ENCODE measurements around the gene CTDP1. TPM values are rescaled to one million over a fixed set of nuclear protein-coding genes. Genes with fewer than 3 reads are reported as not detected.

Gene CTDP1
- total RNA-seq, 4 donors from 2014 or later, result 18.1 to 40.5 (median 25.7) TPM

GRCh38 chr18:79685281-79685680 lies 5.7 kb downstream of the CTDP1 start:
- no peak for DNase-seq (ENCODE audit: low spot score in 2 of 2)
- TF ChIP-seq, protein P1, sequence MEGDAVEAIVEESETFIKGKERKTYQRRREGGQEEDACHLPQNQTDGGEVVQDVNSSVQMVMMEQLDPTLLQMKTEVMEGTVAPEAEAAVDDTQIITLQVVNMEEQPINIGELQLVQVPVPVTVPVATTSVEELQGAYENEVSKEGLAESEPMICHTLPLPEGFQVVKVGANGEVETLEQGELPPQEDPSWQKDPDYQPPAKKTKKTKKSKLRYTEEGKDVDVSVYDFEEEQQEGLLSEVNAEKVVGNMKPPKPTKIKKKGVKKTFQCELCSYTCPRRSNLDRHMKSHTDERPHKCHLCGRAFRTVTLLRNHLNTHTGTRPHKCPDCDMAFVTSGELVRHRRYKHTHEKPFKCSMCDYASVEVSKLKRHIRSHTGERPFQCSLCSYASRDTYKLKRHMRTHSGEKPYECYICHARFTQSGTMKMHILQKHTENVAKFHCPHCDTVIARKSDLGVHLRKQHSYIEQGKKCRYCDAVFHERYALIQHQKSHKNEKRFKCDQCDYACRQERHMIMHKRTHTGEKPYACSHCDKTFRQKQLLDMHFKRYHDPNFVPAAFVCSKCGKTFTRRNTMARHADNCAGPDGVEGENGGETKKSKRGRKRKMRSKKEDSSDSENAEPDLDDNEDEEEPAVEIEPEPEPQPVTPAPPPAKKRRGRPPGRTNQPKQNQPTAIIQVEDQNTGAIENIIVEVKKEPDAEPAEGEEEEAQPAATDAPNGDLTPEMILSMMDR (IDR thresholded peaks at IDR 0.05), result no peak
- TF ChIP-seq EP300 (IDR thresholded peaks at IDR 0.05) (no peak), POLR2A (IDR thresholded peaks at IDR 0.05) (no peak)
- peaks cover 0 to 25% (median 12%) of the 10 kb centered on the region in 4 donors for H3K4me1 ChIP-seq
- H3K9me3 ChIP-seq, result no peaks in the 10 kb centered on the region
- H3K27ac ChIP-seq, result no peak overlapping the region
- no peaks in the 10 kb centered on the region for H3K27me3 ChIP-seq
- no peaks in the 10 kb centered on the region for H3K36me3 ChIP-seq
- no peak overlapping the region for H3K4me3 ChIP-seq
- WGBS, 2 donors, result 79 to 82% methylated on average over 8 of the region's 8 CpGs

DNA sequence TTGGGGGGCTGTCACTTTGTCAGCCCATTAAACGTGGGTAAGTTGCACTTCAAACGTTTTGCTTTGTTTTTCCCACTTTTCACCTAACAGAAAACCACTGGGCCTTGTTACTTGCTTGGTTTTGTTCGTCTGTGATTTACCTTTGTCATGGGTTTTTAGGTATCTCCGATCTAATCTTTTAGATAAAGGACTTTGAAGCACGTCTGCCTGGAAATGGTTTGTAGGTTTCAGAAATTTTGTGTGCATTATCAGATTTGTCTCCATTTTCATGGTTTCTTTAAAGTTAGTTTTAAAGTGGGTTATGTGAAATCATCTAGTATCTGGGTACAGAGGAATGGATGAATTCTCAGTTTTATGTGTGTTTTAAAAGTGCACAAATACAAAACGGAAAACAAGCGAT lies 6.4 kb downstream of the CTDP1 start:
- Histone ChIP-seq H3K4me1 (peaks cover 0 to 18% (median 6%) of the 10 kb centered on the region in 4 donors), H3K27ac (no peak overlapping the region), H3K27me3 (no peaks in the 10 kb centered on the region), H3K9me3 (no peaks in the 10 kb centered on the region), H3K36me3 (no peaks in the 10 kb centered on the region), H3K4me3 (no peak overlapping the region)
- WGBS, 2 donors, result 85 to 87% methylated on average over 7 of the region's 7 CpGs
- no peak for TF ChIP-seq EP300 (IDR thresholded peaks at IDR 0.05)
- TF ChIP-seq POLR2A (IDR thresholded peaks at IDR 0.05), result no peak
- TF ChIP-seq, protein P1 (IDR thresholded peaks at IDR 0.05), result no peak
- no peak for DNase-seq (ENCODE audit: low spot score in 2 of 2)

DNA sequence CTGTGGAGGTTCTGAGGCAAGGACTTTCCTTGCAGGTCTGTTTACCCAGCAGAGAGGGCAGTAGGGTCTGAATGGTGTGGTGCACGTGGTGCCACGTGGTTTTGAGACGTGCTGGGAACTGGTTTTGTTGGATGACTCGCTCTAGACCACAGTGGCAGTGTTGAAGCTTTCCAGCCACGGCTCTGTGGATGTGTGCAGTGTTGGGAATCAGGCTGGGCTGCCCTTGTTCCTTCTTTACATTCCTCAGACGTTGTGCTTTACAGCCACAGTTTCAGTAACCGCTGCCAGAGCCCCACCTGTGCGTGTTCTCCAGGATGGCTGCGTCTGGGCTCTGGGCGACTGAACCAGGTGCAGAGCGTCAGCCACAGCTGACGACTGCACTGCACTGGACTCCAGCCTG lies 8.2 kb downstream of the CTDP1 start:
- H3K9me3 ChIP-seq, result no peaks in the 10 kb centered on the region
- H3K27ac ChIP-seq, result no peak overlapping the region
- TF ChIP-seq, protein P1 (IDR thresholded peaks at IDR 0.05), result no peak
- TF ChIP-seq POLR2A (IDR thresholded peaks at IDR 0.05) (no peak), EP300 (IDR thresholded peaks at IDR 0.05) (no peak)
- no peaks in the 10 kb centered on the region for H3K27me3 ChIP-seq
- no peak overlapping the region for H3K4me3 ChIP-seq
- H3K36me3 ChIP-seq, result no peaks in the 10 kb centered on the region
- peaks cover 0 to 4% (median 0%) of the 10 kb centered on the region in 4 donors for H3K4me1 ChIP-seq
- 81 to 86% methylated on average over 12 of the region's 12 CpGs for WGBS, 2 donors
- no peak for DNase-seq (ENCODE audit: low spot score in 2 of 2)

- DNase-seq (ENCODE audit: low spot score in 2 of 2), result no peak
- peaks cover 0 to 8% (median 0%) of the 10 kb centered on the region in 4 donors for H3K4me1 ChIP-seq
- peaks cover 0 to 2% (median 0%) of the 10 kb centered on the region in 3 donors for H3K36me3 ChIP-seq
- H3K27me3 ChIP-seq, result no peaks in the 10 kb centered on the region
- H3K9me3 ChIP-seq, result no peaks in the 10 kb centered on the region
- no peak overlapping the region for H3K4me3 ChIP-seq
- TF ChIP-seq POLR2A (IDR thresholded peaks at IDR 0.05) (no peak), EP300 (IDR thresholded peaks at IDR 0.05) (no peak)
- TF ChIP-seq, protein P1 (IDR thresholded peaks at IDR 0.05), result no peak
- no peak overlapping the region for H3K27ac ChIP-seq
- WGBS, 2 donors, result 89% methylated on average over 6 of the region's 6 CpGs
These were observed 10.5 kb downstream of the CTDP1 start for GRCh38 chr18:79690071-79690470.

DNA sequence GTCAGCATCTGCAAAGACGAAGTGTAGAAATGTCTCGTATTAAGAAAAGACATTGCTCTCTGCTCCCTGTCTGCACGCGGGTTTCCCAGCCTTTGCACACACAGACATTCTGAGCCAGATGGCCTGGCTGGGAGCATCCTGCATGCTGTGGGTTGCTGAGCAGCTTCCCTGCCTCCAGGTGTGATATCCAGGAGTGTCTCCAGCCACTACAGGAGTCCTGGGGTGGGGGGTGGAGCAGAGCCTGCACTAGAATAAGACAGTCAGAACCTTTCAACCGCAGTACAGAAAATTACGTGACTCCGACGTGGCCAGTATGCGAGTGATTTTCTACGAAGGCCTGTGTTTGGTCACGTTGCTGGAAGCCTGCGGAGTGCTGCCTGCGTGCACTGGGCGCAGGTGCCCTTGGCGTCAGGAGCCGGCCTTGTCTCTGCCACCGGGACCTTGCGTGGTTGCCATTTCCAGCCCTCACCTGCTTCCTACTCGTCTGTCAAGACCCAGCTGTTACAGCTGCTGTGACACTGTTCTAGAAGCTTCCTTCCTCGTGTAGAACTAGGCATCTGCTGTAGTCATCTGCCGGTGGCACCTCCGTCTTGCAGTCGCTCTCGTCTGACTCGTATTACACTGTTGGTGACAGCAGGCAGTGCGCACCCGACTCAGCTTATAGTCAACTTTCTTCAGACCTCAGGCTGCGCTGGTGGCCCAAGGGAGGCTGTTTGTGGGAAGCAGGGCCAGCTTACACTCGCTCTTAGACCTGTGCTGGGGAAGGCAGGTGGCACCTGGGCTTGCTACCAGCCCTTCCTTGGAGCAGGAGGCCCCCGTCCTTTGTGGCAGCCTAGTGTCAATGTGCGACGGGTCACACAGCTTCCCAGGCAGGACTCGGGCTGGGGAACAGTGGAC lies 11.2 kb downstream of the CTDP1 start:
- no peak for DNase-seq (ENCODE audit: low spot score in 2 of 2)
- peaks cover 0 to 10% (median 0%) of the 10 kb centered on the region in 3 donors for H3K36me3 ChIP-seq
- TF ChIP-seq EP300 (IDR thresholded peaks at IDR 0.05) (no peak), POLR2A (IDR thresholded peaks at IDR 0.05) (no peak)
- TF ChIP-seq, protein P1 (IDR thresholded peaks at IDR 0.05), result no peak
- no peak overlapping the region for H3K4me3 ChIP-seq
- WGBS, 2 donors, result 88 to 92% methylated on average over 30 to 33 of the region's 33 CpGs
- H3K27me3 ChIP-seq, result no peaks in the 10 kb centered on the region
- H3K9me3 ChIP-seq, result no peaks in the 10 kb centered on the region
- peaks cover 0 to 8% (median 0%) of the 10 kb centered on the region in 4 donors for H3K4me1 ChIP-seq
- H3K27ac ChIP-seq, result no peak overlapping the region

All from tibial nerve (tissue), 4 donors.